Activated CD4-positive, alpha-beta T cell treated with anti-CD3 and anti-CD28 coated beads for 36 hours (primary cell): Measurements from ENCODE around the gene RAB11B. TPM values are rescaled to one million over a fixed set of nuclear protein-coding genes. Genes with fewer than 3 reads are reported as not detected.

Experiments used
- ATAC-seq: fragments of 200-7000 bp; cut with Tn5 transposase; one replicate; pipeline ENCODE4 v1.10.0; 2021; ENCODE audit warnings: mild to moderate bottlenecking, moderate library complexity
- CTCF ChIA-PET: fragments of 350-600 bp; sonication (Branson Sonifier 250); formaldehyde crosslinking; loops from one replicate; lab custom pipeline; 2021; ENCODE audit warnings: antibody characterized with exemption; lab: Charles Lee
- POLR2A ChIA-PET: fragments of 350-600 bp; sonication (Branson Sonifier 250); formaldehyde crosslinking; loops from one replicate; lab custom pipeline; 2021; ENCODE audit warnings: antibody characterized with exemption, inconsistent platforms; lab: Charles Lee
- DNase-seq: peaks from one replicate; pipeline ENCODE4 v3.0.0-alpha.2; 2020
- H3K27ac Mint-ChIP-seq: one replicate; pipeline ENCODE4 v1.8.0; 2021; ENCODE audit warnings: mixed read lengths
- H3K27me3 Mint-ChIP-seq: one replicate; pipeline ENCODE4 v1.8.0; 2021; ENCODE audit warnings: mixed read lengths
- H3K36me3 Mint-ChIP-seq: one replicate; pipeline ENCODE4 v1.8.0; 2021; ENCODE audit warnings: low read depth, mixed read lengths
- H3K4me1 Mint-ChIP-seq: one replicate; pipeline ENCODE4 v1.8.0; 2021; ENCODE audit warnings: mixed read lengths
- H3K4me3 Mint-ChIP-seq: one replicate; pipeline ENCODE4 v1.8.0; 2021; ENCODE audit warnings: mild to moderate bottlenecking, moderate library complexity, mixed read lengths
- H3K9me3 Mint-ChIP-seq: one replicate; pipeline ENCODE4 v1.8.0; 2021; ENCODE audit warnings: low read depth, mixed read lengths
- intact Hi-C, 2 experiments: fragments of 100-400 bp; cut with DNase I in 1 of 2; cut with micrococcal nuclease in 1 of 2; formaldehyde crosslinking; loops; one replicate each; pipeline versions ENCODE4 v1.14.2 to v1.15.1; 2022 to 2024; cut with DNase I, micrococcal nuclease
- total RNA-seq, 2 experiments: library from RNA; stranded (reverse); gene quantifications; one replicate each; pipeline ENCODE4 v1.2.3, GENCODE V29; 2021

RAB11B gene
- total RNA-seq, 2 experiments from 2014 or later, result 74.3 to 93.4 TPM

- Mint-ChIP-seq H3K36me3 (no peaks in the 10 kb centered on the region), H3K27ac (no peak overlapping the region), H3K4me1 (peaks cover 6% of the 10 kb centered on the region), H3K9me3 (no peaks in the 10 kb centered on the region), H3K4me3 (no peak overlapping the region), H3K27me3 (peaks cover 9% of the 10 kb centered on the region)
- CTCF ChIA-PET, result interaction anchor here (0.7 to 3.8 kb wide), 7 partner anchors 9 to 223 kb away, joined by 3 to 37 read pairs (median 10); partner anchors contain the start of genes ANGPTL4 and KANK3
- intact Hi-C loops, result loop anchor here (2.0 to 10.0 kb wide), 2 partner anchors 149 to 225 kb away; partner anchors contain the start of gene PRAM1 (in 1 of the 2)
- ATAC-seq, result no peak
- POLR2A ChIA-PET, result interaction anchor here (0.6 kb wide), 1 partner anchor 122 kb away, joined by 3 read pairs; no protein-coding TSS in a partner anchor
- DNase-seq, result no peak
Measured at GRCh38 chr19:8355631-8356402, 34.3 kb upstream of the RAB11B start.

GRCh38 chr19:8357007-8357521 is 33.1 kb upstream of the RAB11B start:
- Mint-ChIP-seq H3K27ac (no peak overlapping the region), H3K27me3 (peaks cover 6% of the 10 kb centered on the region), H3K4me3 (no peak overlapping the region), H3K9me3 (no peaks in the 10 kb centered on the region), H3K36me3 (no peaks in the 10 kb centered on the region), H3K4me1 (peaks cover 10% of the 10 kb centered on the region)
- intact Hi-C loops, result loop anchor here in 1 of 2 experiments (10.0 kb wide), 1 partner anchor 148 kb away; the partner anchor contains the start of gene PRAM1
- DNase-seq (no peak), ATAC-seq (no peak)
- CTCF ChIA-PET, result interaction anchor here (0.6 to 1.5 kb wide), 5 partner anchors 21 to 307 kb away, joined by 3 read pairs; no protein-coding TSS in a partner anchor
- POLR2A ChIA-PET, result interaction anchor here (0.6 kb wide), 1 partner anchor 9 kb away, joined by 8 read pairs; no protein-coding TSS in a partner anchor

- ChIA-PET CTCF (no interaction called here), POLR2A (interaction anchor here (0.6 kb wide), 1 partner anchor 221 kb away, joined by 5 read pairs; no protein-coding TSS in a partner anchor)
- Mint-ChIP-seq H3K9me3 (no peaks in the 10 kb centered on the region), H3K27me3 (peaks cover 16% of the 10 kb centered on the region), H3K27ac (no peak overlapping the region), H3K4me1 (peaks cover 23% of the 10 kb centered on the region), H3K36me3 (no peaks in the 10 kb centered on the region), H3K4me3 (no peak overlapping the region)
- intact Hi-C loops, result loop anchor here in 1 of 2 experiments (10.0 kb wide), 1 partner anchor 146 kb away; the partner anchor contains the start of gene PRAM1
- DNase-seq (no peak), ATAC-seq (no peak)
Measured at GRCh38 chr19:8358948-8359347, 31.2 kb upstream of the RAB11B start.

- intact Hi-C loops, result loop anchor here in 1 of 2 experiments (5.0 kb wide), 1 partner anchor 1552 kb away; no protein-coding TSS in a partner anchor
- Mint-ChIP-seq H3K27me3 (peaks cover 18% of the 10 kb centered on the region), H3K4me1 (peaks cover 25% of the 10 kb centered on the region), H3K36me3 (no peaks in the 10 kb centered on the region), H3K4me3 (no peak overlapping the region), H3K9me3 (no peaks in the 10 kb centered on the region), H3K27ac (no peak overlapping the region)
- ChIA-PET POLR2A (no interaction called here), CTCF (no interaction called here)
- no peak for DNase-seq
- no peak for ATAC-seq
Measured at GRCh38 chr19:8360196-8360595, 30.0 kb upstream of the RAB11B start.

- CTCF ChIA-PET, result interaction anchor here (0.8 to 3.8 kb wide), 6 partner anchors 8 to 446 kb away, joined by 3 to 25 read pairs (median 4); no protein-coding TSS in a partner anchor
- Mint-ChIP-seq H3K36me3 (peaks cover 2% of the 10 kb centered on the region), H3K9me3 (no peaks in the 10 kb centered on the region), H3K4me3 (no peak overlapping the region), H3K4me1 (peaks cover 21% of the 10 kb centered on the region), H3K27me3 (peaks cover 35% of the 10 kb centered on the region), H3K27ac (peak overlapping the region; percentile 61)
- ATAC-seq (peak; percentile 76), DNase-seq (peak; percentile 82)
- POLR2A ChIA-PET, result interaction anchor here (0.5 to 1.0 kb wide), 2 partner anchors 49 to 51 kb away, joined by 3 read pairs; partner anchors contain the start of gene MARCHF2
- intact Hi-C loops, result loop anchor here in 1 of 2 experiments (5.0 kb wide), 1 partner anchor 1550 kb away; no protein-coding TSS in a partner anchor
Measured at GRCh38 chr19:8361921-8362793, 28.0 kb upstream of the RAB11B start.

- H3K36me3 Mint-ChIP-seq, result peaks cover 2% of the 10 kb centered on the region
- peaks cover 25% of the 10 kb centered on the region for H3K4me1 Mint-ChIP-seq
- H3K9me3 Mint-ChIP-seq, result no peaks in the 10 kb centered on the region
- peak within 1 kb of the TSS; percentile 75 for H3K4me3 Mint-ChIP-seq
- ChIA-PET POLR2A (no interaction called here), CTCF (interaction anchor here (0.9 to 3.8 kb wide), 2 partner anchors 10 to 30 kb away, joined by 4 to 25 read pairs; no protein-coding TSS in a partner anchor)
- intact Hi-C loops, result loop anchor here in 1 of 2 experiments (1.0 to 5.0 kb wide), 3 partner anchors 26 to 1548 kb away; partner anchors contain the start of genes MARCHF2 and RAB11B
- peaks cover 48% of the 10 kb centered on the region for H3K27me3 Mint-ChIP-seq
- DNase-seq, result peak; percentile 91
- H3K27ac Mint-ChIP-seq, result peak within 1 kb of the TSS; percentile 55
- ATAC-seq, result peak; percentile 80
Measured at GRCh38 chr19:8363803-8364771, 26.1 kb upstream of the RAB11B start, which contains the start of gene ANGPTL4. ANGPTL4 (plus strand) TSS chr19:8364155; CDS start chr19:8364322, 167 bp downstream.

GRCh38 chr19:8366121-8366581 is 24.0 kb upstream of the RAB11B start:
- H3K27me3 Mint-ChIP-seq, result peaks cover 48% of the 10 kb centered on the region
- CTCF ChIA-PET, result interaction anchor here (3.8 kb wide), 1 partner anchor 12 kb away, joined by 25 read pairs; no protein-coding TSS in a partner anchor
- DNase-seq, result no peak
- POLR2A ChIA-PET, result interaction anchor here (0.6 kb wide), 1 partner anchor 38 kb away, joined by 7 read pairs; no protein-coding TSS in a partner anchor
- no peak overlapping the region for H3K4me3 Mint-ChIP-seq
- intact Hi-C loops, result no loop called here
- peaks cover 25% of the 10 kb centered on the region for H3K4me1 Mint-ChIP-seq
- ATAC-seq, result no peak
- peaks cover 2% of the 10 kb centered on the region for H3K36me3 Mint-ChIP-seq
- H3K27ac Mint-ChIP-seq, result no peak overlapping the region
- no peaks in the 10 kb centered on the region for H3K9me3 Mint-ChIP-seq

GRCh38 chr19:8366961-8367326 is 23.2 kb upstream of the RAB11B start:
- H3K36me3 Mint-ChIP-seq, result peaks cover 2% of the 10 kb centered on the region
- no peaks in the 10 kb centered on the region for H3K9me3 Mint-ChIP-seq
- POLR2A ChIA-PET, result no interaction called here
- H3K27me3 Mint-ChIP-seq, result peaks cover 47% of the 10 kb centered on the region
- peaks cover 22% of the 10 kb centered on the region for H3K4me1 Mint-ChIP-seq
- DNase-seq (no peak), ATAC-seq (no peak)
- H3K4me3 Mint-ChIP-seq, result no peak overlapping the region
- CTCF ChIA-PET, result no interaction called here
- H3K27ac Mint-ChIP-seq, result no peak overlapping the region
- intact Hi-C loops, result no loop called here

- ATAC-seq (no peak), DNase-seq (peak; percentile 30)
- ChIA-PET CTCF (no interaction called here), POLR2A (interaction anchor here (0.5 kb wide), 1 partner anchor 80 kb away, joined by 3 read pairs; no protein-coding TSS in a partner anchor)
- no peak overlapping the region for H3K27ac Mint-ChIP-seq
- H3K9me3 Mint-ChIP-seq, result no peaks in the 10 kb centered on the region
- peaks cover 17% of the 10 kb centered on the region for H3K4me1 Mint-ChIP-seq
- peaks cover 2% of the 10 kb centered on the region for H3K36me3 Mint-ChIP-seq
- H3K27me3 Mint-ChIP-seq, result peaks cover 42% of the 10 kb centered on the region
- no peak overlapping the region for H3K4me3 Mint-ChIP-seq
- intact Hi-C loops, result no loop called here
Measured at GRCh38 chr19:8367327-8368001, 22.7 kb upstream of the RAB11B start.
